Vagina (tissue), 2 donors: ENCODE measurements around the gene NPR2. TPM values are rescaled to one million over a fixed set of nuclear protein-coding genes. Genes with fewer than 3 reads are reported as not detected.

Experiments
- DNase-seq, 2 donors: peaks; one replicate each; pipeline ENCODE4 v3.0.0-alpha.2; 2017; ENCODE audit errors: extremely low spot score in 2 of 2
- H3K27ac ChIP-seq: fragments of 200-600 bp; sonication (generic); one replicate; pipeline ENCODE4 v1.5.1; 2019
- H3K27me3 ChIP-seq: fragments of 200-600 bp; sonication (generic); one replicate; pipeline ENCODE4 v1.5.1; 2019
- H3K36me3 ChIP-seq, 2 donors: fragments of 200-600 bp; sonication (generic); one replicate each; pipeline ENCODE4 v1.5.1; 2017 to 2019
- H3K4me1 ChIP-seq: fragments of 200-600 bp; sonication (generic); one replicate; pipeline ENCODE4 v1.5.1; 2019
- H3K4me3 ChIP-seq, 2 donors: fragments of 200-600 bp; sonication (generic); 1 replicate in 1 of 2; 2 replicates in 1 of 2; pipeline ENCODE4 v1.5.1; 2016 to 2019
- H3K9me3 ChIP-seq: fragments of 200-600 bp; sonication (generic); one replicate; pipeline ENCODE4 v1.5.1; 2019
- CTCF ChIP-seq, 3 experiments: fragments of 450-650 bp in 2 of 3; fragments of 200-600 bp in 1 of 3; sonication (generic) in 1 of 3; IDR thresholded peaks; one replicate each; pipeline ENCODE4 v1.5.1; 2017 to 2019; ENCODE audit warnings: antibody characterized with exemption in 3 of 3, mild to moderate bottlenecking in 2 of 3, moderate library complexity in 2 of 3
- POLR2A ChIP-seq, 2 donors: fragments of 450-650 bp; IDR thresholded peaks; one replicate each; pipeline ENCODE4 v1.6.1; 2017; ENCODE audit warnings: antibody characterized with exemption in 2 of 2, mild to moderate bottlenecking in 2 of 2, moderate library complexity in 2 of 2
- POLR2AphosphoS5 ChIP-seq, 2 donors: sonication (generic); formaldehyde crosslinking; IDR thresholded peaks; one replicate each; pipeline ENCODE4 v1.9.0; 2017; ENCODE audit warnings: antibody characterized with exemption in 2 of 2, mild to moderate bottlenecking in 2 of 2, low read depth in 1 of 2; ENCODE audit not compliant: insufficient read depth in 1 of 2
- intact Hi-C: fragments of 100-400 bp; cut with DNase I; formaldehyde crosslinking; loops from one replicate; pipeline ENCODE4 v1.15.1; 2023
- total RNA-seq: library from RNA; depleted of rRNA; stranded (reverse); fragments of >200 nt; gene quantifications from one replicate; pipeline ENCODE4 v1.2.3, GENCODE V29; 2016

The NPR2 gene
- total RNA-seq, 1 donor from 2014 or later: 17.2 TPM

- Histone ChIP-seq H3K27me3 (no peaks in the 10 kb centered on the region), H3K27ac (peak overlapping the region; percentile 12), H3K4me3 (no peak overlapping the region), H3K4me1 (peaks cover 30% of the 10 kb centered on the region), H3K36me3 (peaks cover 0 to 3% of the 10 kb centered on the region in 2 donors), H3K9me3 (no peaks in the 10 kb centered on the region)
- TF ChIP-seq POLR2A (IDR thresholded peaks at IDR 0.05) (no peak), CTCF (IDR thresholded peaks at IDR 0.05) (no peak), POLR2AphosphoS5 (IDR thresholded peaks at IDR 0.05; ENCODE audit: insufficient read depth in 1 of 2, low read depth in 1 of 2) (no peak)
- no peak for DNase-seq
- intact Hi-C loops: loop anchor here (5.0 kb wide), 1 partner anchor 51 kb away; no protein-coding TSS in a partner anchor
These were observed 56.6 kb downstream of the NPR2 start for GRCh38 chr9:35847792-35848572.

DNA sequence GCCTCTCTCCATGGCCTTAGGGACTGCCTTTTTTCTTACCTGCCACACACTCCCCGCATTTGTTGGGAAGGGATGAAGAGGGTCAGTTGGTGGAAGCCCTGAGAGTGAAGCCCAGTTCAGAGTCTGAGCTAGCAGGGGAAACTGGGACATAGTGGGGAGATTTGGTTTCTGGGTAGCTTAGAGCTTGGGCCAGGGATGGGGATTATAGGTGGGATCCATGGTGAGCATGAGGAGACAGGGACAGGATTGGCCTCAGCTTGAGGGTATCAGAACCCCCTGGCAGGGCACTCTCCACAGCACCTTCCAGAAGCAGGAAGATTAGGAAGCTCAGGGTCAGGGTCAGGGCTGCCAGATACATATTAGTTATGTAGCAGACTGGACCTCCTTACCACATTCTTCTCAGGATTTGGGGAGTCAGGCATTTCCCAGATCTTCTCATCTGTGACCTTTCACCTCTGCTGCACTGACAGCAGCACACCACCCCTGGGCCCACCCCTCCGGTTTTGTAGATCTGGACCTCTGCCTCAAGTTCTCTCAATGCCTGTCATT, 61.0 kb downstream of the NPR2 start:
- no peak overlapping the region for H3K27ac ChIP-seq
- DNase-seq: peak; percentile 67 to 79
- H3K9me3 ChIP-seq: no peaks in the 10 kb centered on the region
- intact Hi-C loops: no loop called here
- no peaks in the 10 kb centered on the region for H3K36me3 ChIP-seq
- H3K4me3 ChIP-seq: no peak overlapping the region
- no peaks in the 10 kb centered on the region for H3K4me1 ChIP-seq
- TF ChIP-seq CTCF (IDR thresholded peaks at IDR 0.05) (no peak), POLR2A (IDR thresholded peaks at IDR 0.05) (no peak), POLR2AphosphoS5 (IDR thresholded peaks at IDR 0.05; ENCODE audit: insufficient read depth in 1 of 2, low read depth in 1 of 2) (no peak)
- H3K27me3 ChIP-seq: no peaks in the 10 kb centered on the region

- peak; percentile 83 to 92 for DNase-seq
These were observed 61.8 kb downstream of the NPR2 start for GRCh38 chr9:35852876-35853865.

DNA sequence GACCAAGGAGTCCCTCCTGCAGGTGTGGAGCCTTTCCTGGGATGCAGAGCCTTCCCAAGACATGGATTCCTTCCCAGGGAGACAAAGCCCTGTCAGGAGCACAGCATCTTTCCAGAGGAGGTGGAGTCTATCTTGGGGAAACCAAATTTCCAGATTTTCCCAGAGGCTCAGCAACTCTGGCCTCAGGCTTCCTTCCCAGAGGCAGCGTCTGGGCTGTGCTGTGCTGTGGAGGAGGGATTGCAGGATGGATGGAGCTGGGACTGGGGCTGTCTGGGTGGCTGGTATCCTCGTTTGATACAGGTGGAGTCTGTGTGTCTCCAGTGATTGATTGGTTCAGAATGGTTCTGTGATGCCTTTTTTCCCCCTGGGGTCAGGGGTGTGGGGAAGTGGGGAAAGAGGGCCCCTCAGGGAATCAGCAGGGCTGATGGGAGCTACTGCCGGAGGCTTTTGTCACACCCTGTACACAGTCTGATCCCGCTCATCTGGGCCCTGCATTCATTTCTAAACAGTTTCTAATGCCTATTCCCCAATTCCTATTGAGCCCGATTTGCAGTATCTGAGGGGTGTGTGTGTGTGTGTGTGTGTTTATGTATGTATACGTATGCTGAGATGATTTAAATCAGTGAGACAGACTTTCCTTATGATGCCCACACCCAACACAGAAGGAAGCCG, 62.8 kb downstream of the NPR2 start:
- TF ChIP-seq POLR2A (IDR thresholded peaks at IDR 0.05) (no peak), POLR2AphosphoS5 (IDR thresholded peaks at IDR 0.05; ENCODE audit: insufficient read depth in 1 of 2, low read depth in 1 of 2) (no peak), CTCF (IDR thresholded peaks at IDR 0.05) (no peak)
- no peaks in the 10 kb centered on the region for H3K36me3 ChIP-seq
- no peak overlapping the region for H3K4me3 ChIP-seq
- intact Hi-C loops: no loop called here
- H3K4me1 ChIP-seq: no peaks in the 10 kb centered on the region
- no peak overlapping the region for H3K27ac ChIP-seq
- H3K27me3 ChIP-seq: no peaks in the 10 kb centered on the region
- H3K9me3 ChIP-seq: no peaks in the 10 kb centered on the region
- DNase-seq: peak; percentile 61 to 62

More at GRCh38 chr9:35852876-35853865, 61.8 kb downstream of the NPR2 start:
- Histone ChIP-seq H3K4me1 (no peaks in the 10 kb centered on the region), H3K4me3 (no peak overlapping the region), H3K36me3 (no peaks in the 10 kb centered on the region), H3K9me3 (no peaks in the 10 kb centered on the region), H3K27me3 (no peaks in the 10 kb centered on the region), H3K27ac (no peak overlapping the region)
- TF ChIP-seq POLR2A (IDR thresholded peaks at IDR 0.05) (no peak), POLR2AphosphoS5 (IDR thresholded peaks at IDR 0.05; ENCODE audit: insufficient read depth in 1 of 2, low read depth in 1 of 2) (no peak), CTCF (IDR thresholded peaks at IDR 0.05) (no peak)
- intact Hi-C loops: no loop called here
